H9 (cell line): ENCODE measurements around the gene LTBP2. TPM values are rescaled to one million over a fixed set of nuclear protein-coding genes. Genes with fewer than 3 reads are reported as not detected.
A peak's percentile ranks its signal among the peaks of the same experiment; 100 is the strongest.

Experiments used
- DNase-seq: peaks from one replicate; pipeline ENCODE4 v3.0.0-alpha.2; 2017
- H2AFZ ChIP-seq: one replicate; pipeline ENCODE4 v1.6.1; 2013; ENCODE audit warnings: mild to moderate bottlenecking, low read length, control low read depth, moderate library complexity
- H2AK5ac ChIP-seq: 2 replicates; pipeline ENCODE4 v1.6.1; 2013; ENCODE audit warnings: low read length, control low read depth, mixed read lengths; ENCODE audit not compliant: insufficient read length
- H2BK120ac ChIP-seq: one replicate; pipeline ENCODE4 v1.6.1; 2013; ENCODE audit warnings: low read depth, mild to moderate bottlenecking, low read length, control low read depth, inconsistent platforms; ENCODE audit not compliant: poor library complexity, severe bottlenecking
- H2BK12ac ChIP-seq: 2 replicates; pipeline ENCODE4 v1.6.1; 2013; ENCODE audit warnings: low read length, control low read depth, mixed read lengths, low read depth; ENCODE audit not compliant: insufficient read length
- H2BK15ac ChIP-seq: 2 replicates; pipeline ENCODE4 v1.6.1; 2013; ENCODE audit warnings: low read depth, low read length, control low read depth
- H2BK20ac ChIP-seq: one replicate; pipeline ENCODE4 v1.6.1; 2013; ENCODE audit warnings: low read depth, mild to moderate bottlenecking, low read length, control low read depth, inconsistent platforms; ENCODE audit not compliant: poor library complexity, severe bottlenecking
- H2BK5ac ChIP-seq: 2 replicates; pipeline ENCODE4 v1.6.1; 2013; ENCODE audit warnings: low read length, control low read depth, mixed read lengths; ENCODE audit not compliant: insufficient read length
- H3K14ac ChIP-seq: 2 replicates; pipeline ENCODE4 v1.6.1; 2013; ENCODE audit warnings: low read length, control low read depth; ENCODE audit not compliant: insufficient read depth
- H3K18ac ChIP-seq: 2 replicates; pipeline ENCODE4 v1.6.1; 2013; ENCODE audit warnings: low read depth, mild to moderate bottlenecking, mixed read lengths, low read length, control low read depth; ENCODE audit not compliant: insufficient read length
- H3K23ac ChIP-seq: 2 replicates; pipeline ENCODE4 v1.6.1; 2013; ENCODE audit warnings: low read length, control low read depth, mixed read lengths, low read depth; ENCODE audit not compliant: insufficient read length
- H3K23me2 ChIP-seq: 2 replicates; pipeline ENCODE4 v1.6.1; 2013; ENCODE audit warnings: low read depth, mild to moderate bottlenecking, mixed read lengths, low read length, control low read depth; ENCODE audit not compliant: insufficient read length, poor library complexity, severe bottlenecking
- H3K27ac ChIP-seq: 2 replicates; pipeline ENCODE4 v1.5.1; 2013; ENCODE audit warnings: low read length, control low read depth, mixed read lengths, low read depth; ENCODE audit not compliant: insufficient read length
- H3K27me3 ChIP-seq: 2 replicates; pipeline ENCODE4 v1.6.1; 2013; ENCODE audit warnings: low read length, control low read depth, inconsistent platforms; ENCODE audit not compliant: insufficient read depth
- H3K4ac ChIP-seq: 2 replicates; pipeline ENCODE4 v1.6.1; 2013; ENCODE audit warnings: low read depth, mild to moderate bottlenecking, control low read depth, inconsistent platforms, low read length, moderate library complexity
- H3K4me1 ChIP-seq: 2 replicates; pipeline ENCODE4 v1.6.1; 2013; ENCODE audit warnings: low read length, control low read depth, inconsistent platforms; ENCODE audit not compliant: insufficient read depth
- H3K4me2 ChIP-seq: 2 replicates; pipeline ENCODE4 v1.6.1; 2013; ENCODE audit warnings: low read length, control low read depth, mixed read lengths; ENCODE audit not compliant: insufficient read length, insufficient read depth
- H3K56ac ChIP-seq: 2 replicates; pipeline ENCODE4 v1.6.1; 2013; ENCODE audit warnings: low read depth, mild to moderate bottlenecking, mixed read lengths, low read length, control low read depth; ENCODE audit not compliant: insufficient read length
- H3K79me1 ChIP-seq: 2 replicates; pipeline ENCODE4 v1.6.1; 2013; ENCODE audit warnings: low read depth, mild to moderate bottlenecking, moderate library complexity, low read length, control low read depth, inconsistent platforms; ENCODE audit not compliant: insufficient read depth, poor library complexity, severe bottlenecking
- H3K79me2 ChIP-seq: 2 replicates; pipeline ENCODE4 v1.6.1; 2013; ENCODE audit warnings: low read length, control low read depth, inconsistent platforms; ENCODE audit not compliant: insufficient read depth
- H3K9ac ChIP-seq: 2 replicates; pipeline ENCODE4 v1.6.1; 2013; ENCODE audit warnings: low read length, control low read depth, mixed read lengths; ENCODE audit not compliant: insufficient read length; ENCODE audit errors: extremely low read depth
- H3K9me3 ChIP-seq: one replicate; pipeline ENCODE4 v1.6.1; 2013; ENCODE audit warnings: low read depth, low read length, inconsistent platforms; ENCODE audit not compliant: control insufficient read depth
- H3T11ph ChIP-seq: one replicate; pipeline ENCODE4 v1.6.1; 2013; ENCODE audit warnings: mild to moderate bottlenecking, low read length, control low read depth, inconsistent platforms
- H4K20me1 ChIP-seq: one replicate; pipeline ENCODE4 v1.6.1; 2013; ENCODE audit not compliant: control insufficient read depth, insufficient read length, insufficient read depth
- H4K5ac ChIP-seq: 2 replicates; pipeline ENCODE4 v1.6.1; 2013; ENCODE audit warnings: low read depth, mild to moderate bottlenecking, mixed read lengths, low read length, control low read depth; ENCODE audit not compliant: insufficient read length
- H4K8ac ChIP-seq: replicated peaks from 2 replicates; pipeline ENCODE4 v1.6.1; 2013; ENCODE audit warnings: low read length, control low read depth, mixed read lengths, low read depth; ENCODE audit not compliant: insufficient read length
- H4K91ac ChIP-seq: 2 replicates; pipeline ENCODE4 v1.6.1; 2013; ENCODE audit warnings: low read depth, mild to moderate bottlenecking, moderate library complexity, mixed read lengths, low read length, control low read depth; ENCODE audit not compliant: insufficient read length
- H3K27ac Mint-ChIP-seq, 3 experiments: 2 replicates in 2 of 3; 3 replicates in 1 of 3; pipeline ENCODE4 v1.8.0; 2020 to 2021; ENCODE audit warnings: mixed read lengths in 3 of 3, mild to moderate bottlenecking in 1 of 3, moderate library complexity in 1 of 3
- H3K27me3 Mint-ChIP-seq: 2 replicates; pipeline ENCODE4 v1.8.0; 2021; ENCODE audit warnings: low read depth, mild to moderate bottlenecking, moderate library complexity, mixed read lengths
- H3K36me3 Mint-ChIP-seq, 3 experiments: 2 replicates in 2 of 3; 3 replicates in 1 of 3; pipeline ENCODE4 v1.8.0; 2020 to 2021; ENCODE audit warnings: low read depth in 3 of 3, mixed read lengths in 3 of 3; ENCODE audit not compliant: insufficient read depth in 1 of 3
- H3K4me1 Mint-ChIP-seq, 2 experiments: 2 replicates each; pipeline ENCODE4 v1.8.0; 2020; ENCODE audit warnings: mixed read lengths in 2 of 2
- H3K4me3 Mint-ChIP-seq, 2 experiments: 2 replicates in 1 of 2; 3 replicates in 1 of 2; pipeline ENCODE4 v1.8.0; 2020 to 2021; ENCODE audit warnings: mild to moderate bottlenecking in 2 of 2, mixed read lengths in 2 of 2, moderate library complexity in 1 of 2
- H3K9me3 Mint-ChIP-seq, 2 experiments: 2 replicates in 1 of 2; 3 replicates in 1 of 2; pipeline ENCODE4 v1.8.0; 2020; ENCODE audit warnings: mild to moderate bottlenecking in 2 of 2, mixed read lengths in 2 of 2, moderate library complexity in 1 of 2
- CTCF ChIP-seq: fragments of 200-600 bp; sonication (generic); conservative IDR thresholded peaks from 3 replicates; pipeline ENCODE4 v1.8.0; 2021; ENCODE audit warnings: antibody characterized with exemption, mild to moderate bottlenecking
- WGBS: extraction: QIAGEN DNeasy Blood & Tissue Kit; methylation state at CpG from one replicate; pipeline ENCODE4 v1.1.7; 2013; ENCODE audit warnings: missing lambda C conversion rate, low lambda C conversion rate, mixed read lengths; ENCODE audit not compliant: insufficient read length; ENCODE audit errors: extremely low coverage; 5-methylcytosine and 5-hydroxymethylcytosine counted together
- total RNA-seq: library from RNA; stranded (reverse); gene quantifications from 2 replicates; pipeline ENCODE4 v1.2.1, GENCODE V29; 2021

The LTBP2 gene
- total RNA-seq, 1 experiment from 2014 or later = 0.77 TPM

GRCh38 chr14:74577948-74578275 lies 34.1 kb downstream of the LTBP2 start:
- Histone ChIP-seq H3K27me3 (no peaks in the 10 kb centered on the region), H2BK120ac (no peak overlapping the region), H3T11ph (no peak overlapping the region), H4K8ac (no peak overlapping the region), H3K23ac (no peak overlapping the region), H3K27ac (no peak overlapping the region), H3K14ac (no peak overlapping the region), H3K79me2 (no peaks in the 10 kb centered on the region), H2BK12ac (no peak overlapping the region), H4K91ac (no peak overlapping the region), H3K4me1 (no peaks in the 10 kb centered on the region), H4K20me1 (no peaks in the 10 kb centered on the region), H2AFZ (no peak overlapping the region), H2BK5ac (no peak overlapping the region), H2AK5ac (no peak overlapping the region), H3K23me2 (no peaks in the 10 kb centered on the region), H3K9ac (no peak overlapping the region), H3K4ac (no peak overlapping the region), H4K5ac (no peak overlapping the region), H2BK20ac (no peak overlapping the region), H3K79me1 (no peaks in the 10 kb centered on the region), H3K4me2 (no peak overlapping the region), H3K18ac (no peak overlapping the region), H3K56ac (no peak overlapping the region), H3K9me3 (no peaks in the 10 kb centered on the region), H2BK15ac (no peak overlapping the region)
- no peak for TF ChIP-seq CTCF
- 0 out of 7 replicates have a peak overlapping the region, but pooled peaks of 1 of the 3 experiments have one; percentile 63 for H3K27ac Mint-ChIP-seq
- no peak for DNase-seq
- no peaks in the 10 kb centered on the region for H3K9me3 Mint-ChIP-seq
- no CpG with 5 or more reads among the region's 3 CpGs for WGBS
- H3K27me3 Mint-ChIP-seq = no peaks in the 10 kb centered on the region; the same call in 1 of the 2 replicates
- H3K4me1 Mint-ChIP-seq = peaks cover 12 to 23% of the 10 kb centered on the region in 2 experiments
- no peak overlapping the region for H3K4me3 Mint-ChIP-seq
- H3K36me3 Mint-ChIP-seq = no peaks in the 10 kb centered on the region
